ENCODE data around the gene ULK1.

Gene ULK1

GRCh38 chr12:131908092-131909080, 14.0 kb downstream of the ULK1 start:
- no peak for DNase-seq (ENCODE audit: low read depth, low spot score)

DNA sequence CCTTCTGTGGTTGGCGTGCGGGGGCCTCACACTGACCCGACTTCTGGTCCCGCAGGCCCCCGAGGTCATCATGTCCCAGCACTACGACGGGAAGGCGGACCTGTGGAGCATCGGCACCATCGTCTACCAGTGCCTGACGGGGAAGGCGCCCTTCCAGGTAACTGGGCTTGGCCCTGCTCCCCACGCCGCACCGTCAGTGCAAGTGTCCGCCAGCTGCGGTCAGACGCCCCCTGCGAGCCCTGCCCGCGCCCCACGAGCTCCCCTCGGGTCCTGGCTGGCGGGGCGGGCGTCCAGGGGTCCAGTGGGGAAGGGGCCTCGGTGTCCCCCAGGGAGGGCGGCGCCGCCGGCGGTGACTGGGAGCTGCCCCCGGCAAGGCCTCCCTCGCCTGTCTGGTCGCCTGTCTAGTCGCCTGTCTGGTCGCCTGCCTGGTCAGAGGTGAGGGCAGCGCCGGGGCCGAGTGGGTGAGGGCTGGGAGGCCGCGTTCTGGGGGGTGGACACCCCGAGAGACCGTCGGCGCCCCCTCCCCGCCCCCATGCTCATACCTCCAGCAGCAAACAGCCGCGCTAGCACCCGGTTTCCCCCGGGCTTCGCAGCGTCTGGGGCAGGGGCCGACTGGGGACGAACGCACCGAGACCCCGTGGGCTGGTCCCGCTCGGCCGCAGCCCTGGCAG, 14.8 kb downstream of the ULK1 start:
- DNase-seq (ENCODE audit: low read depth, low spot score), result no peak

DNA sequence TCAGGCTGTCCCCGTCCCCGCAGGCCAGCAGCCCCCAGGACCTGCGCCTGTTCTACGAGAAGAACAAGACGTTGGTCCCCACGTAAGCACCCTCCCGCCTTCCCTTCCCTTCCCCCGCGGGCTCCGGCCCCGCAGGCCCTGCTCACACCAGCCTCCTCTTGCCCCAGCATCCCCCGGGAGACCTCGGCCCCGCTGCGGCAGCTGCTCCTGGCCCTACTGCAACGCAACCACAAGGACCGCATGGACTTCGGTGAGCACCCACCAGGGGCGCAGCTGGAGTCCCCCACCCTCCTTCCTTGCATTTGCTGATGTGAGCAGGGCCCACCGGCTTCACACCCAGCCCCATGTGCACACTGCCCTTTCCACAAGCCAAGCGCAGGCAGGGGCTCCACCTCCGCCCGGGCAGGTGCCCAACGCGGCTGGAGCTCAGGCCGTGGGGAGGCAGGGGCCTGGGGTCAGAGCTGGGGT, 15.4 kb downstream of the ULK1 start:
- DNase-seq (ENCODE audit: low read depth, low spot score), result no peak

GRCh38 chr12:131910302-131911027, 16.0 kb downstream of the ULK1 start:
- no peak for DNase-seq (ENCODE audit: low read depth, low spot score)

- no peak for DNase-seq (ENCODE audit: low read depth, low spot score)
These were observed 16.7 kb downstream of the ULK1 start for GRCh38 chr12:131911028-131911650.

DNA sequence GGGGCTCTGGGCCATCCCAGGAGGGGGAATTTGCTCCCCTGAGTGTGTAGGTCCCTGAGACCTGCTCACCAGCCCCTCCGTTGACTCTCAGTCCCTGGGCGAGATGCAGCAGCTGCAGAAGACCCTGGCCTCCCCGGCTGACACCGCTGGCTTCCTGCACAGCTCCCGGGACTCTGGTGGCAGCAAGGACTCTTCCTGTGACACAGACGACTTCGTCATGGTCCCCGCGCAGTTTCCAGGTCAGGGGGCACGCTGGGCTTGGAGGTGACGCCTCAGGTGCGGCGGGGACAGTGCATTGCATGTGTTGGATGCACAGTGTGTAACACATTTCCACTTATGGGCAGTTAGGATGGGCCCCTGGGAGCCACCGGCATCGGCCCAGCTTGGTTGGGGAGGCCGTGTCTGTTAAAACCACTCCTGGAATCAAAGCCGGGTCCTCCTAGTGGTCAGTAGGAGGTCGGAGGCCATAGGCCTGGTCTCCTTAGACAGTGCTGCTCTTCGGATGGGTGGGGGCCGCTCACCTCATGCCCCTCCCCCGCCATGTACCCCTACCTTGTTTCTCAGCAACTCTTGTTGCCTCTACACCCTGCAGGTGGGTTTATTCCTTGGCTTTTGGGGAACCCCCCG, 17.5 kb downstream of the ULK1 start:
- DNase-seq (ENCODE audit: low read depth, low spot score), result no peak

- DNase-seq (ENCODE audit: low read depth, low spot score), result no peak
These were observed 18.3 kb downstream of the ULK1 start for GRCh38 chr12:131912518-131913274.

DNA sequence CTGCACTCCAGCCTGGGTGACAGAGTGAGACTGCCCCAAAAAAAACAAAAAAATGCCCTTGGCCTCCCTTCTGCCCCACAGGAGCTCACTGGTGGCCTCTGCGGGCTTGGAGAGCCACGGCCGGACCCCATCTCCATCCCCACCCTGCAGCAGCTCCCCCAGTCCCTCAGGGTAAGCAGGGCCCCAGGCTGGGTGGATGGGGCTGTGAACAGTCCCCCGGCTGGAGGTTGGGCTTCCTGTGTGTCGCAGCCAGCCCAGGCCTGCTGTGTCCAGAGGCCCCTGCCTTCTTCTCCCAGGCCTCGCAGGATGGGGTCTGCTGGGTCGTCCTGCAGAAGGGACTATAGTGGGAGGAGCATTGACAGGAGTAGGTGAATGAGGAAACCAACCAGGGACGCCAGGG, 19.2 kb downstream of the ULK1 start:
- no peak for DNase-seq (ENCODE audit: low read depth, low spot score)

DNA sequence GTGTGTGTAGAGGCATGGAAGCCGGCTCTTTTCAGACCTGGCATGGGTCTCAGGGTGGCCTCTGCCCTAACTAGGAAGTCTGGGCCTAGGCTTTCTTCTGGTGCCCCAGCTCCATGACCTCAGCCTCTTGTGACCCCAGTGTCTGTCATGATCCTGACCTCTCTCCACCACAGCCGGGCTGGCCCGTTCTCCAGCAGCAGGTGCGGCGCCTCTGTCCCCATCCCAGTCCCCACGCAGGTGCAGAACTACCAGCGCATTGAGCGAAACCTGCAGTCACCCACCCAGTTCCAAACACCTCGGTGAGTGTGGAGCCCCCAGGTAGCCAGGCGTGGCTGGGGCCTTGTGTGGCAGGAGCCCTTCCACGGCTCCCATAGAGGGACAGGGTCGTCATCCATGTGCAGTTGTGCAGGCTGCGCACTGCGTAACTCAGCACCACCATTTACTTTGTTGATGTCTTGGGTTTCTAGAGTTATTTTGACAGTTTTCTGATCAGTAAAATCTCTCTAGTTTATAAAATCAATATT, 19.8 kb downstream of the ULK1 start:
- no peak for DNase-seq (ENCODE audit: low read depth, low spot score)

- no peak for DNase-seq (ENCODE audit: low read depth, low spot score)
These were observed 20.7 kb downstream of the ULK1 start for GRCh38 chr12:131915000-131915689.

DNA sequence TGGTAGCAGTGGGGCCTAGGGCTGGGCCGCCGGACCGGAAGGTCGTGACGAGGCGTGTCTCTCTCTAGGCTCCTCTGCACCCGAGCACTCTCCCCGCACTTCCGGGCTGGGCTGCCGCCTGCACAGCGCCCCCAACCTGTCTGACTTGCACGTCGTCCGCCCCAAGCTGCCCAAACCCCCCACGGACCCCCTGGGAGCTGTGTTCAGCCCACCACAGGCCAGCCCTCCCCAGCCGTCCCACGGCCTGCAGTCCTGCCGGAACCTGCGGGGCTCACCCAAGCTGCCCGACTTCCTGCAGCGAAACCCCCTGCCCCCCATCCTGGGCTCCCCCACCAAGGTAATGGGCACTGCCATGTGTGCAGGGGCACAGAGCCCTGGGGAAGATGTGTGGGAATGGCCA, 21.4 kb downstream of the ULK1 start:
- DNase-seq (ENCODE audit: low read depth, low spot score), result no peak

GRCh38 chr12:131916306-131917138, 22.1 kb downstream of the ULK1 start:
- no peak for DNase-seq (ENCODE audit: low read depth, low spot score)

- no peak for DNase-seq (ENCODE audit: low read depth, low spot score)
These were observed 22.8 kb downstream of the ULK1 start for GRCh38 chr12:131917139-131917710.

- no peak for DNase-seq (ENCODE audit: low read depth, low spot score)
These were observed 23.4 kb downstream of the ULK1 start for GRCh38 chr12:131917711-131918306.

GRCh38 chr12:131918311-131919050, 24.1 kb downstream of the ULK1 start:
- no peak for DNase-seq (ENCODE audit: low read depth, low spot score)

- no peak for DNase-seq (ENCODE audit: low read depth, low spot score)
These were observed 24.6 kb downstream of the ULK1 start for GRCh38 chr12:131919051-131919347.
